Measurements from ENCODE around the gene SETD1A. TPM values are rescaled to one million over a fixed set of nuclear protein-coding genes. Genes with fewer than 3 reads are reported as not detected.

SETD1A gene
- total RNA-seq, 1 donor from 2014 or later = 3.2 TPM

GRCh38 chr16:30921748-30922419 lies 35.7 kb upstream of the SETD1A start:
- H3K4me1 ChIP-seq = peaks cover under 1% of the 10 kb centered on the region
- no peak overlapping the region for H3K27ac ChIP-seq
- H3K27me3 ChIP-seq = no peaks in the 10 kb centered on the region
- H3F3A ChIP-seq (ENCODE audit: low read depth) = peaks cover 13% of the 10 kb centered on the region
- Mint-ChIP-seq H3K4me3 (peak overlapping the region; percentile 100), H3K27ac (peak overlapping the region; percentile 100), H3K9me3 (no peaks in the 10 kb centered on the region), H3K27me3 (ENCODE audit: insufficient read depth, low read depth) (peaks cover 17% of the 10 kb centered on the region), H3K4me1 (peaks cover 18% of the 10 kb centered on the region), H3K36me3 (peaks cover 2% of the 10 kb centered on the region)
- peak overlapping the region; percentile 74 for H3K4me2 ChIP-seq
- peak overlapping the region; percentile 65 for H2AFZ ChIP-seq (replicated peaks)
- peak; percentile 98 for DNase-seq (ENCODE audit: low spot score)
- H3K9ac ChIP-seq = peak overlapping the region; percentile 2
- H3K79me2 ChIP-seq (ENCODE audit: low read depth) = peaks cover 28% of the 10 kb centered on the region
- TF ChIP-seq CTCF (IDR thresholded peaks at IDR 0.05) (peak; percentile 94), EZH2phosphoT487 (IDR thresholded peaks at IDR 0.05) (no peak), EZH2 (IDR thresholded peaks at IDR 0.05) (no peak)
- H3K36me3 ChIP-seq = no peaks in the 10 kb centered on the region
- no peaks in the 10 kb centered on the region for H3K9me3 ChIP-seq (ENCODE audit: low read depth)
- peak overlapping the region; percentile 61 for H3K4me3 ChIP-seq
- H4K20me1 ChIP-seq (ENCODE audit: low read depth) = peaks cover 15% of the 10 kb centered on the region

- H3K9ac ChIP-seq = peak overlapping the region; percentile 43
- H3K27me3 Mint-ChIP-seq (ENCODE audit: insufficient read depth, low read depth) = peaks cover 14% of the 10 kb centered on the region
- peak overlapping the region; percentile 100 for H3K4me3 Mint-ChIP-seq
- DNase-seq (ENCODE audit: low spot score) = peak; percentile 100
- H3K4me2 ChIP-seq = peak overlapping the region; percentile 74
- no peaks in the 10 kb centered on the region for H3K27me3 ChIP-seq
- peaks cover 7% of the 10 kb centered on the region for H3F3A ChIP-seq (ENCODE audit: low read depth)
- H4K20me1 ChIP-seq (ENCODE audit: low read depth) = peaks cover 21% of the 10 kb centered on the region
- H3K36me3 Mint-ChIP-seq = peaks cover 2% of the 10 kb centered on the region
- H3K4me1 ChIP-seq = no peaks in the 10 kb centered on the region
- H3K27ac Mint-ChIP-seq = peak overlapping the region; percentile 100
- H3K4me3 ChIP-seq = peak overlapping the region; percentile 77
- no peak for TF ChIP-seq CTCF (IDR thresholded peaks at IDR 0.05)
- TF ChIP-seq EZH2 (IDR thresholded peaks at IDR 0.05) = no peak
- TF ChIP-seq EZH2phosphoT487 (IDR thresholded peaks at IDR 0.05) = no peak
- H3K79me2 ChIP-seq (ENCODE audit: low read depth) = peaks cover 28% of the 10 kb centered on the region
- no peaks in the 10 kb centered on the region for H3K9me3 Mint-ChIP-seq
- H3K9me3 ChIP-seq (ENCODE audit: low read depth) = no peaks in the 10 kb centered on the region
- H3K27ac ChIP-seq = peak overlapping the region; percentile 88
- peak overlapping the region; percentile 92 for H2AFZ ChIP-seq (replicated peaks)
- H3K36me3 ChIP-seq = no peaks in the 10 kb centered on the region
- H3K4me1 Mint-ChIP-seq = peaks cover 21% of the 10 kb centered on the region
These were observed 35.1 kb upstream of the SETD1A start for GRCh38 chr16:30922420-30922959.

GRCh38 chr16:30922960-30923535 lies 34.5 kb upstream of the SETD1A start:
- Histone ChIP-seq H2AFZ (replicated peaks) (peak overlapping the region; percentile 92), H3F3A (ENCODE audit: low read depth) (peaks cover 5% of the 10 kb centered on the region), H3K9me3 (ENCODE audit: low read depth) (no peaks in the 10 kb centered on the region), H4K20me1 (ENCODE audit: low read depth) (peaks cover 26% of the 10 kb centered on the region), H3K4me2 (peak overlapping the region; percentile 95), H3K4me1 (no peaks in the 10 kb centered on the region), H3K9ac (peak overlapping the region; percentile 43), H3K79me2 (ENCODE audit: low read depth) (peaks cover 28% of the 10 kb centered on the region), H3K27ac (peak overlapping the region; percentile 88), H3K4me3 (peak overlapping the region; percentile 77), H3K36me3 (no peaks in the 10 kb centered on the region), H3K27me3 (no peaks in the 10 kb centered on the region)
- H3K9me3 Mint-ChIP-seq = no peaks in the 10 kb centered on the region
- H3K36me3 Mint-ChIP-seq = peaks cover 2% of the 10 kb centered on the region
- H3K27ac Mint-ChIP-seq = peak overlapping the region; percentile 100
- no peak for TF ChIP-seq EZH2phosphoT487 (IDR thresholded peaks at IDR 0.05)
- TF ChIP-seq CTCF (IDR thresholded peaks at IDR 0.05) = no peak
- TF ChIP-seq EZH2 (IDR thresholded peaks at IDR 0.05) = no peak
- H3K4me1 Mint-ChIP-seq = peaks cover 21% of the 10 kb centered on the region
- peak; percentile 100 for DNase-seq (ENCODE audit: low spot score)
- peaks cover 16% of the 10 kb centered on the region for H3K27me3 Mint-ChIP-seq (ENCODE audit: insufficient read depth, low read depth)
- H3K4me3 Mint-ChIP-seq = peak overlapping the region; percentile 100
